H9 (cell line): ENCODE results near the gene AR. TPM values are rescaled to one million over a fixed set of nuclear protein-coding genes. Genes with fewer than 3 reads are reported as not detected.

Experiments
- DNase-seq: peaks from one replicate; pipeline ENCODE4 v3.0.0-alpha.2; 2017
- H2AFZ ChIP-seq: one replicate; pipeline ENCODE4 v1.6.1; 2013; ENCODE audit warnings: mild to moderate bottlenecking, low read length, control low read depth, moderate library complexity
- H2AK5ac ChIP-seq: 2 replicates; pipeline ENCODE4 v1.6.1; 2013; ENCODE audit warnings: low read length, control low read depth, mixed read lengths; ENCODE audit not compliant: insufficient read length
- H2BK120ac ChIP-seq: one replicate; pipeline ENCODE4 v1.6.1; 2013; ENCODE audit warnings: low read depth, mild to moderate bottlenecking, low read length, control low read depth, inconsistent platforms; ENCODE audit not compliant: poor library complexity, severe bottlenecking
- H2BK12ac ChIP-seq: 2 replicates; pipeline ENCODE4 v1.6.1; 2013; ENCODE audit warnings: low read length, control low read depth, mixed read lengths, low read depth; ENCODE audit not compliant: insufficient read length
- H2BK15ac ChIP-seq: 2 replicates; pipeline ENCODE4 v1.6.1; 2013; ENCODE audit warnings: low read depth, low read length, control low read depth
- H2BK20ac ChIP-seq: one replicate; pipeline ENCODE4 v1.6.1; 2013; ENCODE audit warnings: low read depth, mild to moderate bottlenecking, low read length, control low read depth, inconsistent platforms; ENCODE audit not compliant: poor library complexity, severe bottlenecking
- H2BK5ac ChIP-seq: 2 replicates; pipeline ENCODE4 v1.6.1; 2013; ENCODE audit warnings: low read length, control low read depth, mixed read lengths; ENCODE audit not compliant: insufficient read length
- H3K14ac ChIP-seq: 2 replicates; pipeline ENCODE4 v1.6.1; 2013; ENCODE audit warnings: low read length, control low read depth; ENCODE audit not compliant: insufficient read depth
- H3K18ac ChIP-seq: 2 replicates; pipeline ENCODE4 v1.6.1; 2013; ENCODE audit warnings: low read depth, mild to moderate bottlenecking, mixed read lengths, low read length, control low read depth; ENCODE audit not compliant: insufficient read length
- H3K23ac ChIP-seq: 2 replicates; pipeline ENCODE4 v1.6.1; 2013; ENCODE audit warnings: low read length, control low read depth, mixed read lengths, low read depth; ENCODE audit not compliant: insufficient read length
- H3K23me2 ChIP-seq: 2 replicates; pipeline ENCODE4 v1.6.1; 2013; ENCODE audit warnings: low read depth, mild to moderate bottlenecking, mixed read lengths, low read length, control low read depth; ENCODE audit not compliant: insufficient read length, poor library complexity, severe bottlenecking
- H3K27ac ChIP-seq: 2 replicates; pipeline ENCODE4 v1.5.1; 2013; ENCODE audit warnings: low read length, control low read depth, mixed read lengths, low read depth; ENCODE audit not compliant: insufficient read length
- H3K27me3 ChIP-seq: 2 replicates; pipeline ENCODE4 v1.6.1; 2013; ENCODE audit warnings: low read length, control low read depth, inconsistent platforms; ENCODE audit not compliant: insufficient read depth
- H3K4ac ChIP-seq: 2 replicates; pipeline ENCODE4 v1.6.1; 2013; ENCODE audit warnings: low read depth, mild to moderate bottlenecking, control low read depth, inconsistent platforms, low read length, moderate library complexity
- H3K4me1 ChIP-seq: 2 replicates; pipeline ENCODE4 v1.6.1; 2013; ENCODE audit warnings: low read length, control low read depth, inconsistent platforms; ENCODE audit not compliant: insufficient read depth
- H3K4me2 ChIP-seq: 2 replicates; pipeline ENCODE4 v1.6.1; 2013; ENCODE audit warnings: low read length, control low read depth, mixed read lengths; ENCODE audit not compliant: insufficient read length, insufficient read depth
- H3K56ac ChIP-seq: 2 replicates; pipeline ENCODE4 v1.6.1; 2013; ENCODE audit warnings: low read depth, mild to moderate bottlenecking, mixed read lengths, low read length, control low read depth; ENCODE audit not compliant: insufficient read length
- H3K79me1 ChIP-seq: 2 replicates; pipeline ENCODE4 v1.6.1; 2013; ENCODE audit warnings: low read depth, mild to moderate bottlenecking, moderate library complexity, low read length, control low read depth, inconsistent platforms; ENCODE audit not compliant: insufficient read depth, poor library complexity, severe bottlenecking
- H3K79me2 ChIP-seq: 2 replicates; pipeline ENCODE4 v1.6.1; 2013; ENCODE audit warnings: low read length, control low read depth, inconsistent platforms; ENCODE audit not compliant: insufficient read depth
- H3K9ac ChIP-seq: 2 replicates; pipeline ENCODE4 v1.6.1; 2013; ENCODE audit warnings: low read length, control low read depth, mixed read lengths; ENCODE audit not compliant: insufficient read length; ENCODE audit errors: extremely low read depth
- H3K9me3 ChIP-seq: one replicate; pipeline ENCODE4 v1.6.1; 2013; ENCODE audit warnings: low read depth, low read length, inconsistent platforms; ENCODE audit not compliant: control insufficient read depth
- H3T11ph ChIP-seq: one replicate; pipeline ENCODE4 v1.6.1; 2013; ENCODE audit warnings: mild to moderate bottlenecking, low read length, control low read depth, inconsistent platforms
- H4K20me1 ChIP-seq: one replicate; pipeline ENCODE4 v1.6.1; 2013; ENCODE audit not compliant: control insufficient read depth, insufficient read length, insufficient read depth
- H4K5ac ChIP-seq: 2 replicates; pipeline ENCODE4 v1.6.1; 2013; ENCODE audit warnings: low read depth, mild to moderate bottlenecking, mixed read lengths, low read length, control low read depth; ENCODE audit not compliant: insufficient read length
- H4K8ac ChIP-seq: replicated peaks from 2 replicates; pipeline ENCODE4 v1.6.1; 2013; ENCODE audit warnings: low read length, control low read depth, mixed read lengths, low read depth; ENCODE audit not compliant: insufficient read length
- H4K91ac ChIP-seq: 2 replicates; pipeline ENCODE4 v1.6.1; 2013; ENCODE audit warnings: low read depth, mild to moderate bottlenecking, moderate library complexity, mixed read lengths, low read length, control low read depth; ENCODE audit not compliant: insufficient read length
- H3K27ac Mint-ChIP-seq, 3 experiments: 2 replicates in 2 of 3; 3 replicates in 1 of 3; pipeline ENCODE4 v1.8.0; 2020 to 2021; ENCODE audit warnings: mixed read lengths in 3 of 3, mild to moderate bottlenecking in 1 of 3, moderate library complexity in 1 of 3
- H3K27me3 Mint-ChIP-seq: 2 replicates; pipeline ENCODE4 v1.8.0; 2021; ENCODE audit warnings: low read depth, mild to moderate bottlenecking, moderate library complexity, mixed read lengths
- H3K36me3 Mint-ChIP-seq, 3 experiments: 2 replicates in 2 of 3; 3 replicates in 1 of 3; pipeline ENCODE4 v1.8.0; 2020 to 2021; ENCODE audit warnings: low read depth in 3 of 3, mixed read lengths in 3 of 3; ENCODE audit not compliant: insufficient read depth in 1 of 3
- H3K4me1 Mint-ChIP-seq, 2 experiments: 2 replicates each; pipeline ENCODE4 v1.8.0; 2020; ENCODE audit warnings: mixed read lengths in 2 of 2
- H3K4me3 Mint-ChIP-seq, 2 experiments: 2 replicates in 1 of 2; 3 replicates in 1 of 2; pipeline ENCODE4 v1.8.0; 2020 to 2021; ENCODE audit warnings: mild to moderate bottlenecking in 2 of 2, mixed read lengths in 2 of 2, moderate library complexity in 1 of 2
- H3K9me3 Mint-ChIP-seq, 2 experiments: 2 replicates in 1 of 2; 3 replicates in 1 of 2; pipeline ENCODE4 v1.8.0; 2020; ENCODE audit warnings: mild to moderate bottlenecking in 2 of 2, mixed read lengths in 2 of 2, moderate library complexity in 1 of 2
- CTCF ChIP-seq: fragments of 200-600 bp; sonication (generic); conservative IDR thresholded peaks from 3 replicates; pipeline ENCODE4 v1.8.0; 2021; ENCODE audit warnings: antibody characterized with exemption, mild to moderate bottlenecking
- WGBS: extraction: QIAGEN DNeasy Blood & Tissue Kit; methylation state at CpG from one replicate; pipeline ENCODE4 v1.1.7; 2013; ENCODE audit warnings: missing lambda C conversion rate, low lambda C conversion rate, mixed read lengths; ENCODE audit not compliant: insufficient read length; ENCODE audit errors: extremely low coverage; 5-methylcytosine and 5-hydroxymethylcytosine counted together
- total RNA-seq: library from RNA; stranded (reverse); gene quantifications from 2 replicates; pipeline ENCODE4 v1.2.1, GENCODE V29; 2021

Gene AR
- total RNA-seq, 1 experiment from 2014 or later = 3.5 TPM

- no peak overlapping the region for H2AK5ac ChIP-seq
- no peaks in the 10 kb centered on the region for H3K79me1 ChIP-seq
- no peak overlapping the region for H3K18ac ChIP-seq
- Mint-ChIP-seq H3K27ac (no peak overlapping the region), H3K27me3 (no peaks in the 10 kb centered on the region; the same call in 1 of the 2 replicates), H3K36me3 (no peaks in the 10 kb centered on the region; a peak in 1 of 7 replicates), H3K4me3 (no peak overlapping the region), H3K4me1 (no peaks in the 10 kb centered on the region), H3K9me3 (peaks cover 63 to 73% of the 10 kb centered on the region in 2 experiments)
- H4K8ac ChIP-seq = no peak overlapping the region
- no peak overlapping the region for H3K56ac ChIP-seq
- no peak overlapping the region for H2AFZ ChIP-seq
- no peaks in the 10 kb centered on the region for H4K20me1 ChIP-seq
- H3K79me2 ChIP-seq = no peaks in the 10 kb centered on the region
- no peak overlapping the region for H3T11ph ChIP-seq
- no CpG with 5 or more reads among the region's 3 CpGs for WGBS
- no peak overlapping the region for H4K91ac ChIP-seq
- no peak overlapping the region for H3K23ac ChIP-seq
- TF ChIP-seq CTCF = no peak
- peaks cover 60% of the 10 kb centered on the region for H3K9me3 ChIP-seq
- H3K9ac ChIP-seq = no peak overlapping the region
- H2BK120ac ChIP-seq = no peak overlapping the region
- no peak overlapping the region for H3K14ac ChIP-seq
- H2BK15ac ChIP-seq = no peak overlapping the region
- no peak overlapping the region for H3K27ac ChIP-seq
- no peak for DNase-seq
- H2BK12ac ChIP-seq = no peak overlapping the region
- no peak overlapping the region for H2BK20ac ChIP-seq
- H3K4me2 ChIP-seq = no peak overlapping the region
- H3K23me2 ChIP-seq = no peaks in the 10 kb centered on the region
- H2BK5ac ChIP-seq = no peak overlapping the region
- no peaks in the 10 kb centered on the region for H3K27me3 ChIP-seq
- no peak overlapping the region for H3K4ac ChIP-seq
- H3K4me1 ChIP-seq = no peaks in the 10 kb centered on the region
- no peak overlapping the region for H4K5ac ChIP-seq
These were observed 235.3 kb downstream of the AR start for GRCh38 chrX:67779099-67779498.
